HFF-Myc (cell line): Measurements from ENCODE around the gene FCHSD2.

ENCODE experiments used
- DNase-seq: peaks from one replicate; pipeline ENCODE4 v3.0.0-alpha.2; 2011; ENCODE audit warnings: low read depth; ENCODE audit errors: extremely low read depth
- H3K4me3 ChIP-seq: replicated peaks from 2 replicates; pipeline ENCODE4 v1.5.1; 2011; ENCODE audit warnings: low read depth, mild to moderate bottlenecking, control low read depth, low read length
- TF ChIP-seq, protein P1 (sequence below): IDR thresholded peaks from 2 replicates; pipeline ENCODE4 v1.5.1; 2012; ENCODE audit warnings: mild to moderate bottlenecking, low read depth, low read length, control low read depth; ENCODE audit errors: missing control alignments

The FCHSD2 gene

DNA sequence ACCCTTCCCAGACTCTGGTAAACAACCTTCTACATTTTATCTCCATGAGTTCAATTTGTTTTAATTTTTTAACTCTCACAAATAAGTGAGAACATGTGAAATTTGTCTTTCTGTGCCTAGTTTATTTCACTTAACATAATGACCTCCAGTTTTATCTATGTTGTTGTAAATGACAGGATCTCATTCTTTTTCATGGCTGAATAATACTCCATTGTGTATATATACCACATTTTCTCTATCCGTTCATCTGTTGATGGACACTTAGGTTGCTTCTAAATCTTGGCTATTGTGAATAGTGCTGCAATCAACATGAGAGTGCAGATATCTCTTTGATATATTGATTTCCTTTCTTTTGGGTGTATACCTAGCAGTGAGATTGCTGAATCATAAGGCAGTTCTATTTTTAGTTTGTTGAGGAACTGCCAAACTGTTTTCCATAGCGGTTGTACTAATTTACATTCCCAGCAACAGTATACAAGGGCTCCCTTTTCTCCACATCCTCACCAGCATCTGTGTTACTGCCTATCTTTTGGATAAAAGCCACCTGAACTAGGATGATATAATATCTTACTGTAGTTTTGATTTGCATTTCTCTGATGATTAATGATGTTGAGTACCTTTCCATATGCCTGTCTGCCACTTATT is 234.0 kb downstream of the FCHSD2 start:
- H3K4me3 ChIP-seq: no peak overlapping the region
- no peak for DNase-seq
- TF ChIP-seq, protein P1, sequence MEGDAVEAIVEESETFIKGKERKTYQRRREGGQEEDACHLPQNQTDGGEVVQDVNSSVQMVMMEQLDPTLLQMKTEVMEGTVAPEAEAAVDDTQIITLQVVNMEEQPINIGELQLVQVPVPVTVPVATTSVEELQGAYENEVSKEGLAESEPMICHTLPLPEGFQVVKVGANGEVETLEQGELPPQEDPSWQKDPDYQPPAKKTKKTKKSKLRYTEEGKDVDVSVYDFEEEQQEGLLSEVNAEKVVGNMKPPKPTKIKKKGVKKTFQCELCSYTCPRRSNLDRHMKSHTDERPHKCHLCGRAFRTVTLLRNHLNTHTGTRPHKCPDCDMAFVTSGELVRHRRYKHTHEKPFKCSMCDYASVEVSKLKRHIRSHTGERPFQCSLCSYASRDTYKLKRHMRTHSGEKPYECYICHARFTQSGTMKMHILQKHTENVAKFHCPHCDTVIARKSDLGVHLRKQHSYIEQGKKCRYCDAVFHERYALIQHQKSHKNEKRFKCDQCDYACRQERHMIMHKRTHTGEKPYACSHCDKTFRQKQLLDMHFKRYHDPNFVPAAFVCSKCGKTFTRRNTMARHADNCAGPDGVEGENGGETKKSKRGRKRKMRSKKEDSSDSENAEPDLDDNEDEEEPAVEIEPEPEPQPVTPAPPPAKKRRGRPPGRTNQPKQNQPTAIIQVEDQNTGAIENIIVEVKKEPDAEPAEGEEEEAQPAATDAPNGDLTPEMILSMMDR: no peak

DNA sequence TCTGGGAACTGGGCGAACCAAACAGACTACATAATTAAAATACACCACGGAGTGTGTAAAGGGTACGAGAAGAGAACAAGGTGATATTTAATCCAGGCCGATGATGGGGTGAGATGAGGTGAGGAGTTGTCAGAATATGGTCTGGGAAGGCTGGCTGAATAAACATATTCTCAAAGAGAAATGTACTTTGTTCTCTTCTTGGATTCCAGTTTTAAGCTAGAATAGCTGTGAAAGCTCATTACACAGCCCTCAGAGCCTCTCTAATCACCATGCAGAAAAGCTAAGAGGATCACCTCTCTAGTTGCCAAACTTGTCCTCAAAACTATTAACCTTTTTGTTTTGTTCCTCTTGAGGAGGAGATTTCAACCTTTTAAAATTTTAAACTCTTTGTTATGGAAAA is 238.1 kb downstream of the FCHSD2 start:
- DNase-seq: no peak

DNA sequence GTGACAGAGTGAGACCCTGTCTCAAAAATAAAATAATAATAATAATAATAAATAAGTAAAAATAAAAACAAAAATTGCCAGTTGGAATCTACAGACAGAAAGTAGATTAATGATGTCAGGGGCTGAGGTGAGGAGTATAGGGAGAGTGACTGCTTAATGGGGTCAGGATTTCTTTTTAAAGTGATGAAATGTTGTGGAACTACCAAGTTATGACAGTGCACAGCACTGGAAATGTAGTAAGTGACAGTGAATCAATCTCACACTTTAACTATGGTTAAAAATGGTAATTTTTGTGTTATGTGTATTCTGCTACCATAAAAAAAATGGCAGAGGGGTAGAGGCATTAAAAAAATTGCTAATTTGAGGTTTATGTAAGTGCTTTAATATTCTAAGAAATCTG is 240.7 kb downstream of the FCHSD2 start:
- no peak for DNase-seq
- H3K4me3 ChIP-seq: no peak overlapping the region
- TF ChIP-seq, protein P1: no peak

More for the DNA sequence above, 238.1 kb downstream of the FCHSD2 start:
- TF ChIP-seq, protein P1: no peak
- H3K4me3 ChIP-seq: no peak overlapping the region

DNA sequence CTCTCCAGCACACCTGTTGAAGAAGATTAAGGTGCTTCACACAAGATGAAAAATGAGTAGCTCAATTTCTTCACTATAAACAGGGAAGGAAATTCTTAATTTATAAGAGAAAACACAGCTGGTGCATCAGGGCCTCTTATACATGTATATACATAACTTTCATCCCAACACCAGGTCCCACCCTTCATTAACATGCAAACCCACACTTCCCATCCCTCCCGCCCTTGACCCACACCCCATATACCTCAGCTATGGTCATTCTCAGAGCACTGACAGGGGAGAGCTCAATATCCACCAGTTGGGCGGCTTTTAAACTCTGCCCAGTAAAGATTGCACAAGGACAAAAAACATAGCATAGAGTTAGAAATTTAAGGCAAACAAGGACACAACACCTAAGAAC is 242.1 kb downstream of the FCHSD2 start:
- H3K4me3 ChIP-seq: no peak overlapping the region
- TF ChIP-seq, protein P1: no peak
- DNase-seq: no peak

DNA sequence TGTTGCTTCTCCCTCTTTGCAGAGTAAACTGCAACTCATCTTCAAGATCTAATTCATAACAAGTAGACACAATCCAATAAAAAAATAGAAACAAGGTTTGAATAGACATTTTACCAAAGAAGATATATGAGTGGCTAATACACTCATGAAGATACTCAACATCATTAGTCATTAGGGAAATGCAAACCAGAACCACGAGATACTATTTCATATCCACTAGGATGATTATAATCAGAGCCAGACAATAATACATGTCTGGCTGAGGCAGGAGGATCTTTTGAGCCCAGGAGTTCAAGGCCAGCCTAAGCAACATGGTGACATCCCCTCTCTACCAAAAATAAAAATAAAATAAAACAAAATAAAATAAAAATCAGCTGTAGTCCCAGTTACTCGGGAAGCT is 242.9 kb downstream of the FCHSD2 start:
- DNase-seq: no peak
- TF ChIP-seq, protein P1: no peak
- no peak overlapping the region for H3K4me3 ChIP-seq

DNA sequence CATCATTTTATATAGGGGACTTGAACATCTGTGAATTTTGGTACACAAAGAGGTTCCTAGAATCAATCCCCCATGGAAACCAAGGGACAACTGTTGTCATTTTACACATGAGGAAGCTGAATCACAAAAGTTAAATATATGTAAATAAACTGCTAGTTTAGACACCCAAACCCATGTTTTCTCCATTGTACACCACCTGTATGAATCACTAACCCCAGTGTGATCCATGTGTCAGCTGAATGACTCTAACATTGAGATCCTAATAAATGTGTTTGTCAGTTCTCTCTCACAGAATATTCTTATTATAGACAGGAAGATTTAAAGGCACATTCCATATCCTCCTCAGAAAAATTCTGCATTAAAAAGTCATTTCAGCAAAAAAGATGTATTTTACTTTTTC is 244.6 kb downstream of the FCHSD2 start:
- no peak for DNase-seq
- no peak overlapping the region for H3K4me3 ChIP-seq
- TF ChIP-seq, protein P1: no peak

DNA sequence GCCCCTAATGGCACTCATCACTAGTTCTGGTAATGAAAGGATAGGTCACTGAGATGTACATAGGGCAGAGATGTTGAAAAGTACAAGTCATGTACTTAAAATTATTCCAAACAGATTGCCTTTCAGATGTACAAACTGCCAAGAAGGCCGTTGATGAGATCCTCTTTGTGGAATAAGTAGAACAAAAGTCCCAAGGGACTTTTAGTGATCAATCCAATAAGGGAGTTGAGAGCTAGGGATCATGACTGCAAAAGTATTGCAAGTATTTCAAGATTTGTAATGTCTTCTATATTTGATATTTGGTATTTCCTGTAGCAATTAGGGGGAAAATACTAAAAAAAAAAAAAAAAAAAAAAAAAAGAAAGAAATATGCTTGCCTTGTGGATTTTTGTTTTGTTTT is 245.7 kb downstream of the FCHSD2 start:
- TF ChIP-seq, protein P1: no peak
- H3K4me3 ChIP-seq: no peak overlapping the region
- DNase-seq: no peak
